Right atrium auricular region (tissue), 2 donors: ENCODE data around the gene DUS3L. TPM values are rescaled to one million over a fixed set of nuclear protein-coding genes. Genes with fewer than 3 reads are reported as not detected.

Experiments
- DNase-seq: peaks from one replicate; pipeline ENCODE4 v3.0.0-alpha.2; 2019; ENCODE audit warnings: low spot score
- H3K27ac ChIP-seq, 2 donors: fragments of 200-600 bp; sonication (generic); 1 replicate in 1 of 2; 2 replicates in 1 of 2; pipeline ENCODE4 v1.5.1; 2016 to 2019
- H3K27me3 ChIP-seq, 2 donors: fragments of 200-600 bp; sonication (generic); one replicate each; pipeline versions ENCODE4 v1.5.1 to v1.6.0; 2017 to 2019
- H3K36me3 ChIP-seq: fragments of 200-600 bp; sonication (generic); one replicate; pipeline ENCODE4 v1.5.1; 2016
- H3K4me1 ChIP-seq, 2 donors: fragments of 200-600 bp; sonication (generic); one replicate each; pipeline versions ENCODE4 v1.5.1 to v1.6.0; 2017 to 2019
- H3K4me3 ChIP-seq, 2 donors: fragments of 200-600 bp; sonication (generic); 1 replicate in 1 of 2; 2 replicates in 1 of 2; pipeline ENCODE4 v1.5.1; 2017 to 2019; ENCODE audit warnings: mild to moderate bottlenecking in 1 of 2, moderate library complexity in 1 of 2
- H3K9me3 ChIP-seq, 2 donors: fragments of 200-600 bp; sonication (generic); one replicate each; pipeline ENCODE4 v1.5.1; 2019
- CTCF ChIP-seq, 2 donors: fragments of 200-600 bp; sonication (generic); IDR thresholded peaks; one replicate each; pipeline ENCODE4 v1.5.1; 2019; ENCODE audit warnings: antibody characterized with exemption in 2 of 2
- total RNA-seq, 2 donors: library from RNA; depleted of rRNA; stranded (reverse); fragments of >200 nt; gene quantifications; one replicate each; pipeline ENCODE4 v1.1.0, GENCODE V29; 2016

Gene DUS3L
- total RNA-seq, 2 donors from 2014 or later: 12.1 to 24.8 TPM

- no peaks in the 10 kb centered on the region for H3K9me3 ChIP-seq
- TF ChIP-seq CTCF (IDR thresholded peaks at IDR 0.05): no peak
- H3K27me3 ChIP-seq: no peaks in the 10 kb centered on the region
- no peaks in the 10 kb centered on the region for H3K36me3 ChIP-seq
- no peaks in the 10 kb centered on the region for H3K4me1 ChIP-seq
- no peak overlapping the region for H3K27ac ChIP-seq
- DNase-seq: no peak
- no peak overlapping the region for H3K4me3 ChIP-seq
These were observed 15.2 kb downstream of the DUS3L start for GRCh38 chr19:5775668-5776309.

GRCh38 chr19:5774921-5775320 lies 16.0 kb downstream of the DUS3L start:
- no peaks in the 10 kb centered on the region for H3K9me3 ChIP-seq
- no peak for TF ChIP-seq CTCF (IDR thresholded peaks at IDR 0.05)
- H3K4me3 ChIP-seq: no peak overlapping the region
- H3K4me1 ChIP-seq: no peaks in the 10 kb centered on the region
- DNase-seq: no peak
- no peaks in the 10 kb centered on the region for H3K36me3 ChIP-seq
- H3K27me3 ChIP-seq: no peaks in the 10 kb centered on the region
- no peak overlapping the region for H3K27ac ChIP-seq

GRCh38 chr19:5773276-5773675 lies 17.7 kb downstream of the DUS3L start:
- no peaks in the 10 kb centered on the region for H3K27me3 ChIP-seq
- no peak overlapping the region for H3K27ac ChIP-seq
- TF ChIP-seq CTCF (IDR thresholded peaks at IDR 0.05): no peak
- H3K4me1 ChIP-seq: no peaks in the 10 kb centered on the region
- no peak for DNase-seq
- H3K9me3 ChIP-seq: no peaks in the 10 kb centered on the region
- no peak overlapping the region for H3K4me3 ChIP-seq
- H3K36me3 ChIP-seq: no peaks in the 10 kb centered on the region

- DNase-seq: no peak
- no peak overlapping the region for H3K27ac ChIP-seq
- H3K27me3 ChIP-seq: no peaks in the 10 kb centered on the region
- no peaks in the 10 kb centered on the region for H3K36me3 ChIP-seq
- no peak overlapping the region for H3K4me3 ChIP-seq
- H3K4me1 ChIP-seq: no peaks in the 10 kb centered on the region
- no peaks in the 10 kb centered on the region for H3K9me3 ChIP-seq
- no peak for TF ChIP-seq CTCF (IDR thresholded peaks at IDR 0.05)
These were observed 18.5 kb downstream of the DUS3L start for GRCh38 chr19:5772416-5772815.

- no peak overlapping the region for H3K27ac ChIP-seq
- no peaks in the 10 kb centered on the region for H3K27me3 ChIP-seq
- no peaks in the 10 kb centered on the region for H3K36me3 ChIP-seq
- no peak overlapping the region for H3K4me3 ChIP-seq
- no peaks in the 10 kb centered on the region for H3K4me1 ChIP-seq
- TF ChIP-seq CTCF (IDR thresholded peaks at IDR 0.05): no peak
- H3K9me3 ChIP-seq: no peaks in the 10 kb centered on the region
- no peak for DNase-seq
These were observed 23.0 kb downstream of the DUS3L start for GRCh38 chr19:5767949-5768348.

GRCh38 chr19:5765220-5765619 lies 25.7 kb downstream of the DUS3L start:
- Histone ChIP-seq H3K27me3 (no peaks in the 10 kb centered on the region), H3K9me3 (no peaks in the 10 kb centered on the region), H3K27ac (no peak overlapping the region), H3K36me3 (no peaks in the 10 kb centered on the region), H3K4me1 (no peaks in the 10 kb centered on the region), H3K4me3 (no peak overlapping the region)
- TF ChIP-seq CTCF (IDR thresholded peaks at IDR 0.05): no peak
- DNase-seq: no peak
